Endometrial microvascular endothelial cells (primary cell): ENCODE results near the gene KIAA0753. TPM values are rescaled to one million over a fixed set of nuclear protein-coding genes. Genes with fewer than 3 reads are reported as not detected.

ENCODE experiments used
- in situ Hi-C: cut with HindIII; loops from 2 replicates; pipeline ENCODE4 v1.10.0; 2017; ENCODE audit warnings: low sequenced_read_pairs, low pct_unique_long_range_greater_than_20kb; ENCODE audit errors: inconsistent ontology term
- total RNA-seq: library from RNA; depleted of rRNA; stranded (reverse); fragments of >200 nt; gene quantifications from one replicate; pipeline ENCODE4 v1.2.3, GENCODE V29; 2015; ENCODE audit errors: inconsistent ontology term

Gene KIAA0753
- total RNA-seq, 1 donor from 2014 or later, result 6.2 TPM

- in situ Hi-C loops, result no loop called here
Observed at GRCh38 chr17:6651354-6651918, 10.9 kb upstream of the KIAA0753 start, which contains the start of the genes C17orf100 and MED31. TSS of gene C17orf100 (plus strand) at chr17:6651762. CDS start at chr17:6651914, 152 bp downstream. TSS of gene MED31 (minus strand) at chr17:6651605. CDS start at chr17:6651528, 77 bp downstream.

- in situ Hi-C loops, result no loop called here
Observed at GRCh38 chr17:6648181-6648580, 7.7 kb upstream of the KIAA0753 start.

GRCh38 chr17:6643451-6644125 lies 3.1 kb upstream of the KIAA0753 start:
- in situ Hi-C loops, result no loop called here

GRCh38 chr17:6642592-6642991 lies 2.1 kb upstream of the KIAA0753 start:
- in situ Hi-C loops, result no loop called here

GRCh38 chr17:6641247-6641863 lies 844 bp upstream of the KIAA0753 start:
- in situ Hi-C loops, result no loop called here

GRCh38 chr17:6639586-6640535 lies 650 bp downstream of the KIAA0753 start:
- in situ Hi-C loops, result no loop called here

GRCh38 chr17:6639014-6639585 lies 1.4 kb downstream of the KIAA0753 start:
- in situ Hi-C loops, result no loop called here

GRCh38 chr17:6638046-6638908 lies 2.2 kb downstream of the KIAA0753 start:
- in situ Hi-C loops, result no loop called here

GRCh38 chr17:6637458-6637840 lies 3.1 kb downstream of the KIAA0753 start:
- in situ Hi-C loops, result no loop called here

- in situ Hi-C loops, result no loop called here
Observed at GRCh38 chr17:6636616-6637457, 3.7 kb downstream of the KIAA0753 start.

GRCh38 chr17:6636105-6636504 lies 4.4 kb downstream of the KIAA0753 start:
- in situ Hi-C loops, result no loop called here

- in situ Hi-C loops, result no loop called here
Observed at GRCh38 chr17:6633263-6633662, 7.2 kb downstream of the KIAA0753 start.

- in situ Hi-C loops, result no loop called here
Observed at GRCh38 chr17:6632530-6632929, 8.0 kb downstream of the KIAA0753 start.

GRCh38 chr17:6630390-6630789 lies 10.1 kb downstream of the KIAA0753 start:
- in situ Hi-C loops, result no loop called here

- in situ Hi-C loops, result no loop called here
Observed at GRCh38 chr17:6627019-6627418, 13.5 kb downstream of the KIAA0753 start.

- in situ Hi-C loops, result no loop called here
Observed at GRCh38 chr17:6626616-6627015, 13.9 kb downstream of the KIAA0753 start.

GRCh38 chr17:6623941-6624340 lies 16.6 kb downstream of the KIAA0753 start:
- in situ Hi-C loops, result no loop called here
